PFSK-1 (cell line): ENCODE data around the gene TMEM170B.

Experiments
- POLR2AphosphoS5 ChIP-seq: IDR thresholded peaks from 2 replicates; pipeline ENCODE4 v1.6.1; 2012; ENCODE audit warnings: low read depth, mild to moderate bottlenecking, control low read depth, low read length, moderate library complexity
- SIN3A ChIP-seq: IDR thresholded peaks from 2 replicates; pipeline ENCODE4 v1.6.1; 2012; ENCODE audit warnings: mild to moderate bottlenecking, low read length, moderate library complexity, borderline replicate concordance; ENCODE audit not compliant: insufficient read depth
- TAF1 ChIP-seq: IDR thresholded peaks from 2 replicates; pipeline ENCODE4 v1.6.1; 2012; ENCODE audit warnings: low read length, control low read depth, borderline replicate concordance; ENCODE audit not compliant: insufficient read depth
- TF ChIP-seq, protein P1 (sequence below), 2 experiments: IDR thresholded peaks; 2 replicates each; pipeline versions ENCODE4 v1.6.1 to v1.8.0; 2011 to 2012; ENCODE audit warnings: low read depth in 2 of 2, low read length in 2 of 2, control low read depth in 1 of 2, inconsistent platforms in 1 of 2, mild to moderate bottlenecking in 1 of 2, moderate library complexity in 1 of 2; ENCODE audit not compliant: insufficient read depth in 1 of 2

DNA sequence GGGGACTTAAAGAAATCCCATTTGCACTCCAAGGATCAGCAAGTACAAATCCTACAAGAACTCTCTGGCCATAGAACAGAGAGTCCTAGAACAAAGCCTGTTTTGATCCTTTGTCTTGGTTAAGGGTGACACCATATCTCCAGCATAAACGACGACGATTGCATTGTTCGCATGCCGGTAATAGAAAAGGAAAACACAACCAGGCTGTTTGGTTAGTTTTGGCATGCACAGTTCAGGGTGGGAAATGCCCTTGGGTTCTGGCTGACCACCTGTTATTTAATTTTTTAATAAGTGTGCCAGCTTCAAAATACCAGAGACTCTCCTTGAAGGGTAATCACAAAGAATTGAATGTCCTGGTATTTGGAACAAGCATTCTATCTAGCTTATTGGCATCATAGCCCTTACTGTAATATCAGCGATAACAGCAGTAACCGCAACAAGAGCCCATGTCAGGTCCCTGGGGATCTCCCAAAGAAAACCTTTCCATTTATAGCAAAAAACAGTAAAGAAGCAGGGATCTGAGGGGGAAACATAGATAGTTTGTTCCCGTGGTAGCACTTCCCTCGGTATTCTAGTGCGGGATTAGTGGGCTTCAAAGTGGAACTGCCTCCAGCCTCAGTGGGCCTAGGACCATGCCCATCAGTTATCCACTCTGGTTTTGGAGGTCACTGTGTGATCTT is 77.1 kb downstream of the TMEM170B start:
- TF ChIP-seq TAF1, result no peak
- no peak for TF ChIP-seq POLR2AphosphoS5
- TF ChIP-seq SIN3A, result no peak
- TF ChIP-seq, protein P1, sequence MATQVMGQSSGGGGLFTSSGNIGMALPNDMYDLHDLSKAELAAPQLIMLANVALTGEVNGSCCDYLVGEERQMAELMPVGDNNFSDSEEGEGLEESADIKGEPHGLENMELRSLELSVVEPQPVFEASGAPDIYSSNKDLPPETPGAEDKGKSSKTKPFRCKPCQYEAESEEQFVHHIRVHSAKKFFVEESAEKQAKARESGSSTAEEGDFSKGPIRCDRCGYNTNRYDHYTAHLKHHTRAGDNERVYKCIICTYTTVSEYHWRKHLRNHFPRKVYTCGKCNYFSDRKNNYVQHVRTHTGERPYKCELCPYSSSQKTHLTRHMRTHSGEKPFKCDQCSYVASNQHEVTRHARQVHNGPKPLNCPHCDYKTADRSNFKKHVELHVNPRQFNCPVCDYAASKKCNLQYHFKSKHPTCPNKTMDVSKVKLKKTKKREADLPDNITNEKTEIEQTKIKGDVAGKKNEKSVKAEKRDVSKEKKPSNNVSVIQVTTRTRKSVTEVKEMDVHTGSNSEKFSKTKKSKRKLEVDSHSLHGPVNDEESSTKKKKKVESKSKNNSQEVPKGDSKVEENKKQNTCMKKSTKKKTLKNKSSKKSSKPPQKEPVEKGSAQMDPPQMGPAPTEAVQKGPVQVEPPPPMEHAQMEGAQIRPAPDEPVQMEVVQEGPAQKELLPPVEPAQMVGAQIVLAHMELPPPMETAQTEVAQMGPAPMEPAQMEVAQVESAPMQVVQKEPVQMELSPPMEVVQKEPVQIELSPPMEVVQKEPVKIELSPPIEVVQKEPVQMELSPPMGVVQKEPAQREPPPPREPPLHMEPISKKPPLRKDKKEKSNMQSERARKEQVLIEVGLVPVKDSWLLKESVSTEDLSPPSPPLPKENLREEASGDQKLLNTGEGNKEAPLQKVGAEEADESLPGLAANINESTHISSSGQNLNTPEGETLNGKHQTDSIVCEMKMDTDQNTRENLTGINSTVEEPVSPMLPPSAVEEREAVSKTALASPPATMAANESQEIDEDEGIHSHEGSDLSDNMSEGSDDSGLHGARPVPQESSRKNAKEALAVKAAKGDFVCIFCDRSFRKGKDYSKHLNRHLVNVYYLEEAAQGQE (IDR thresholded peaks at IDR 0.05; ENCODE audit: insufficient read depth in 1 of 2, low read depth in 2 of 2, low read length in 2 of 2), result no peak
